ENCODE measurements around the gene SUN1. TPM values are rescaled to one million over a fixed set of nuclear protein-coding genes. Genes with fewer than 3 reads are reported as not detected.

The SUN1 gene
- total and polyA plus RNA-seq, 2 donors (not counting 3 experiments of a cell fraction or from before 2014, with no cell fraction given) = 158 to 410 TPM

GRCh38 chr7:863106-863505 lies 30.8 kb downstream of the SUN1 start:
- ChIA-PET POLR2A (no interaction called here), CTCF (interaction anchor here (1.9 kb wide), 1 partner anchor 10 kb away, joined by 7 read pairs; no protein-coding TSS in a partner anchor)
- Histone ChIP-seq H3K27me3 (ENCODE audit: control insufficient read depth in 2 of 2, insufficient read depth in 2 of 2, low read length in 2 of 2) (no peaks in the 10 kb centered on the region), H3K4me3 (replicated peaks in 1 of 3; ENCODE audit: insufficient read depth in 1 of 3, low read depth in 1 of 3, low read length in 3 of 3) (no peak overlapping the region), H4K20me1 (replicated peaks; ENCODE audit: control insufficient read depth, extremely low read depth, insufficient read depth, low read length) (no peaks in the 10 kb centered on the region), H3K9ac (replicated peaks; ENCODE audit: extremely low read depth, insufficient read depth, low read length) (no peak overlapping the region), H3K36me3 (ENCODE audit: control insufficient read depth in 2 of 2, extremely low read depth in 1 of 2, insufficient read depth in 2 of 2, low read length in 2 of 2) (peaks cover 7 to 24% of the 10 kb centered on the region in 2 experiments), H3K4me2 (ENCODE audit: insufficient read depth, low read length) (no peak overlapping the region), H3K79me2 (ENCODE audit: control insufficient read depth, insufficient read depth, low read length) (no peaks in the 10 kb centered on the region), H3K4me1 (ENCODE audit: control insufficient read depth, extremely low read depth, insufficient read depth, low read length) (peaks cover 8% of the 10 kb centered on the region), H2AFZ (ENCODE audit: low read depth, low read length) (no peak overlapping the region), H3K27ac (ENCODE audit: insufficient read depth, low read depth, low read length) (no peak overlapping the region), H3K9me3 (replicated peaks; ENCODE audit: control insufficient read depth, insufficient read depth, low read length) (no peaks in the 10 kb centered on the region), H3K9me1 (replicated peaks; ENCODE audit: control insufficient read depth, extremely low read depth, insufficient read depth, low read length) (no peaks in the 10 kb centered on the region)
- dilution Hi-C loops (cut with MboI; ENCODE audit: extremely low pct_ligation_motif_present, low sequenced_read_pairs) = no loop called here
- no peak for DNase-seq (ENCODE audit: low read depth, low spot score)
- no peak for TF ChIP-seq JUN (IDR thresholded peaks at IDR 0.05; ENCODE audit: borderline replicate concordance, insufficient read depth, insufficient read length, low read depth)
- TF ChIP-seq CTCF (IDR thresholded peaks at IDR 0.05; ENCODE audit: extremely low read depth in 1 of 2, insufficient read depth in 1 of 2, low read depth in 1 of 2, low read length in 2 of 2) = no peak
- TF ChIP-seq MAX (IDR thresholded peaks at IDR 0.05; ENCODE audit: insufficient read depth, insufficient read length) = no peak
- BruUV-seq (replicated peaks) = no TSS peak
- no peak for FAIRE-seq
- intact Hi-C loops (cut with micrococcal nuclease) = no loop called here

- no peaks in the 10 kb centered on the region for H3K79me2 ChIP-seq (ENCODE audit: control insufficient read depth, insufficient read depth, low read length)
- CTCF ChIA-PET = interaction anchor here (1.2 kb wide), 1 partner anchor 80 kb away, joined by 3 read pairs; no protein-coding TSS in a partner anchor
- H3K9me3 ChIP-seq (replicated peaks; ENCODE audit: control insufficient read depth, insufficient read depth, low read length) = no peaks in the 10 kb centered on the region
- H3K36me3 ChIP-seq (ENCODE audit: control insufficient read depth in 2 of 2, extremely low read depth in 1 of 2, insufficient read depth in 2 of 2, low read length in 2 of 2) = peaks cover 6 to 10% of the 10 kb centered on the region in 2 experiments
- DNase-seq (ENCODE audit: low read depth, low spot score) (no peak), FAIRE-seq (no peak)
- H3K4me2 ChIP-seq (ENCODE audit: insufficient read depth, low read length) = no peak overlapping the region
- H2AFZ ChIP-seq (ENCODE audit: low read depth, low read length) = no peak overlapping the region
- H3K27ac ChIP-seq (ENCODE audit: insufficient read depth, low read depth, low read length) = no peak overlapping the region
- TF ChIP-seq POLR2A (IDR thresholded peaks at IDR 0.05; ENCODE audit: low read depth, low read length) (no peak), JUN (IDR thresholded peaks at IDR 0.05; ENCODE audit: borderline replicate concordance, insufficient read depth, insufficient read length, low read depth) (no peak), EZH2 (IDR thresholded peaks at IDR 0.05; ENCODE audit: borderline replicate concordance, low read depth, low read length, severe bottlenecking) (no peak), MAX (IDR thresholded peaks at IDR 0.05; ENCODE audit: insufficient read depth, insufficient read length) (no peak), POLR2AphosphoS5 (IDR thresholded peaks at IDR 0.05; ENCODE audit: insufficient read depth, low read depth, low read length) (no peak), GATA2 (IDR thresholded peaks at IDR 0.05; ENCODE audit: insufficient read depth, insufficient read length, low read depth, low read length) (no peak), FOS (IDR thresholded peaks at IDR 0.05; ENCODE audit: borderline replicate concordance, insufficient read depth, low read length) (no peak), MYC (IDR thresholded peaks at IDR 0.05; ENCODE audit: low read depth, low read length) (no peak), CTCF (IDR thresholded peaks at IDR 0.05; ENCODE audit: extremely low read depth in 1 of 2, insufficient read depth in 1 of 2, low read depth in 1 of 2, low read length in 2 of 2) (no peak)
- H4K20me1 ChIP-seq (replicated peaks; ENCODE audit: control insufficient read depth, extremely low read depth, insufficient read depth, low read length) = no peaks in the 10 kb centered on the region
- H3K27me3 ChIP-seq (ENCODE audit: control insufficient read depth in 2 of 2, insufficient read depth in 2 of 2, low read length in 2 of 2) = no peaks in the 10 kb centered on the region
- intact Hi-C loops (cut with micrococcal nuclease) (loop anchor here (2.0 kb wide), 1 partner anchor 53 kb away; no protein-coding TSS in a partner anchor), dilution Hi-C loops (cut with MboI; ENCODE audit: extremely low pct_ligation_motif_present, low sequenced_read_pairs) (no loop called here)
- H3K4me1 ChIP-seq (ENCODE audit: control insufficient read depth, extremely low read depth, insufficient read depth, low read length) = peaks cover 10% of the 10 kb centered on the region
- H3K9ac ChIP-seq (replicated peaks; ENCODE audit: extremely low read depth, insufficient read depth, low read length) = no peak overlapping the region
- POLR2A ChIA-PET = no interaction called here
- no TSS peak for BruUV-seq (replicated peaks)
- H3K9me1 ChIP-seq (replicated peaks; ENCODE audit: control insufficient read depth, extremely low read depth, insufficient read depth, low read length) = no peaks in the 10 kb centered on the region
- H3K4me3 ChIP-seq (replicated peaks in 1 of 3; ENCODE audit: insufficient read depth in 1 of 3, low read depth in 1 of 3, low read length in 3 of 3) = no peak overlapping the region
Observed at GRCh38 chr7:865921-866320, 33.6 kb downstream of the SUN1 start.

Data from endothelial cell of umbilical vein (primary cell).